Fibroblast of pulmonary artery (primary cell): Measurements from ENCODE around the gene ECT2L.

Source experiments
- DNase-seq: peaks from one replicate; pipeline ENCODE4 v3.0.0-alpha.2; 2010; ENCODE audit warnings: low read depth
- H3K4me3 ChIP-seq: replicated peaks from 2 replicates; pipeline ENCODE4 v1.5.1; 2011; ENCODE audit warnings: low read depth, mild to moderate bottlenecking, control low read depth, low read length, moderate library complexity
- CTCF ChIP-seq: IDR thresholded peaks from 2 replicates; pipeline ENCODE4 v1.5.1; 2011; ENCODE audit warnings: mild to moderate bottlenecking, control low read depth, low read length, inconsistent platforms; ENCODE audit errors: missing control alignments

The ECT2L gene

GRCh38 chr6:138869398-138869797 lies 73.5 kb downstream of the ECT2L start:
- H3K4me3 ChIP-seq = no peak overlapping the region
- TF ChIP-seq CTCF = no peak
- peak; percentile 22 for DNase-seq

GRCh38 chr6:138873191-138873590 lies 77.3 kb downstream of the ECT2L start:
- no peak overlapping the region for H3K4me3 ChIP-seq
- TF ChIP-seq CTCF = no peak
- no peak for DNase-seq

GRCh38 chr6:138882369-138883017 lies 86.6 kb downstream of the ECT2L start:
- no peak for DNase-seq
- no peak for TF ChIP-seq CTCF

GRCh38 chr6:138885156-138885819 lies 89.4 kb downstream of the ECT2L start:
- no peak for TF ChIP-seq CTCF
- no peak overlapping the region for H3K4me3 ChIP-seq
- DNase-seq = no peak

More at GRCh38 chr6:138882369-138883017, 86.6 kb downstream of the ECT2L start:
- H3K4me3 ChIP-seq = no peak overlapping the region

GRCh38 chr6:138891255-138891986 lies 95.5 kb downstream of the ECT2L start:
- no peak for TF ChIP-seq CTCF
- no peak overlapping the region for H3K4me3 ChIP-seq
- no peak for DNase-seq

- H3K4me3 ChIP-seq = no peak overlapping the region
- DNase-seq = no peak
- no peak for TF ChIP-seq CTCF
Measured at GRCh38 chr6:138896104-138896756, 100.3 kb downstream of the ECT2L start.
